ENCODE data around the gene STX19.
A peak's percentile ranks its signal among the peaks of the same experiment; 100 is the strongest.

STX19 gene

GRCh38 chr3:93991631-93992030 lies 36.8 kb downstream of the STX19 start:
- DNase-seq (ENCODE audit: low read depth) = no peak
- H3K4me3 ChIP-seq (ENCODE audit: low read depth, low read length) = no peak overlapping the region
- TF ChIP-seq CTCF (conservative IDR thresholded peaks at IDR 0.05; ENCODE audit: low read depth, low read length) = no peak

- DNase-seq (ENCODE audit: low read depth) = no peak
- H3K4me3 ChIP-seq (ENCODE audit: low read depth, low read length) = no peak overlapping the region
- no peak for TF ChIP-seq CTCF (conservative IDR thresholded peaks at IDR 0.05; ENCODE audit: low read depth, low read length)
Measured at GRCh38 chr3:93989241-93989640, 39.2 kb downstream of the STX19 start.

- DNase-seq (ENCODE audit: low read depth) = no peak
- H3K4me3 ChIP-seq (ENCODE audit: low read depth, low read length) = no peak overlapping the region
- no peak for TF ChIP-seq CTCF (conservative IDR thresholded peaks at IDR 0.05; ENCODE audit: low read depth, low read length)
Measured at GRCh38 chr3:93988764-93989163, 39.6 kb downstream of the STX19 start.

- no peak overlapping the region for H3K4me3 ChIP-seq (ENCODE audit: low read depth, low read length)
- TF ChIP-seq CTCF (conservative IDR thresholded peaks at IDR 0.05; ENCODE audit: low read depth, low read length) = no peak
- peak; percentile 44 for DNase-seq (ENCODE audit: low read depth)
Measured at GRCh38 chr3:93988283-93988682, 40.1 kb downstream of the STX19 start.

GRCh38 chr3:93984618-93985017 lies 43.8 kb downstream of the STX19 start:
- no peak for TF ChIP-seq CTCF (conservative IDR thresholded peaks at IDR 0.05; ENCODE audit: low read depth, low read length)
- DNase-seq (ENCODE audit: low read depth) = no peak
- no peak overlapping the region for H3K4me3 ChIP-seq (ENCODE audit: low read depth, low read length)

- no peak for DNase-seq (ENCODE audit: low read depth)
- TF ChIP-seq CTCF (conservative IDR thresholded peaks at IDR 0.05; ENCODE audit: low read depth, low read length) = no peak
- H3K4me3 ChIP-seq (ENCODE audit: low read depth, low read length) = no peak overlapping the region
Measured at GRCh38 chr3:93983408-93983807, 45.0 kb downstream of the STX19 start.

- no peak for TF ChIP-seq CTCF (conservative IDR thresholded peaks at IDR 0.05; ENCODE audit: low read depth, low read length)
Measured at GRCh38 chr3:93981649-93982048, 46.7 kb downstream of the STX19 start.

More at GRCh38 chr3:93981649-93982048, 46.7 kb downstream of the STX19 start:
- DNase-seq (ENCODE audit: low read depth) = no peak
- no peak overlapping the region for H3K4me3 ChIP-seq (ENCODE audit: low read depth, low read length)

Data from choroid plexus epithelial cell (primary cell).